Ascending aorta (tissue), 2 donors: ENCODE data around the gene GIT2. TPM values are rescaled to one million over a fixed set of nuclear protein-coding genes. Genes with fewer than 3 reads are reported as not detected.
A peak's percentile ranks its signal among the peaks of the same experiment; 100 is the strongest.
"Not testable (repeated sequence)": the region's sequence is repeated elsewhere in the genome, so short reads cannot be mapped to it uniquely, and the experiment has no call there.

ENCODE experiments used
- DNase-seq, 2 donors: peaks; one replicate each; pipeline ENCODE4 v3.0.0-alpha.2; 2019; ENCODE audit warnings: low spot score in 2 of 2
- H3K27ac ChIP-seq, 2 donors: fragments of 200-600 bp; sonication (generic); one replicate each; pipeline ENCODE4 v1.5.1; 2016 to 2017; ENCODE audit warnings: mild to moderate bottlenecking in 1 of 2
- H3K27me3 ChIP-seq: fragments of 200-600 bp; sonication (generic); one replicate; pipeline ENCODE4 v1.5.1; 2017
- H3K36me3 ChIP-seq, 2 donors: fragments of 200-600 bp; sonication (generic); one replicate each; pipeline ENCODE4 v1.5.1; 2016
- H3K4me1 ChIP-seq, 2 donors: fragments of 200-600 bp; sonication (generic); one replicate each; pipeline ENCODE4 v1.5.1; 2016 to 2017; ENCODE audit warnings: mild to moderate bottlenecking in 1 of 2
- H3K4me3 ChIP-seq, 2 donors: fragments of 200-600 bp; sonication (generic); one replicate each; pipeline ENCODE4 v1.5.1; 2016 to 2017; ENCODE audit warnings: mild to moderate bottlenecking in 1 of 2
- H3K9me3 ChIP-seq, 2 donors: fragments of 200-600 bp; sonication (generic); one replicate each; pipeline ENCODE4 v1.5.1; 2016
- CTCF ChIP-seq, 3 experiments: fragments of 200-600 bp in 2 of 3; fragments of 450-650 bp in 1 of 3; sonication (generic) in 2 of 3; IDR thresholded peaks; one replicate each; pipeline ENCODE4 v1.5.1; 2016 to 2019; ENCODE audit warnings: antibody characterized with exemption in 3 of 3, mild to moderate bottlenecking in 1 of 3, moderate library complexity in 1 of 3
- intact Hi-C: fragments of 100-400 bp; cut with DNase I; formaldehyde crosslinking; loops from one replicate; pipeline ENCODE4 v1.15.1; 2023
- total RNA-seq: library from RNA; depleted of rRNA; stranded (reverse); fragments of >200 nt; gene quantifications from one replicate; pipeline ENCODE4 v1.1.0, GENCODE V29; 2016

The GIT2 gene
- total RNA-seq, 1 donor from 2014 or later, result 44.9 TPM

- Histone ChIP-seq H3K27me3 (no peaks in the 10 kb centered on the region), H3K4me1 (peaks cover 0 to 8% of the 10 kb centered on the region in 2 donors), H3K36me3 (peaks cover 45 to 47% of the 10 kb centered on the region in 2 donors), H3K9me3 (no peaks in the 10 kb centered on the region), H3K27ac (no peak overlapping the region), H3K4me3 (no peak overlapping the region)
- DNase-seq, result no peak
- intact Hi-C loops, result loop anchor here (5.0 kb wide), 1 partner anchor 94 kb away; the partner anchor contains the start of genes ANKRD13A and GIT2
- TF ChIP-seq CTCF (IDR thresholded peaks at IDR 0.05), result no peak
These were observed 93.2 kb downstream of the GIT2 start for GRCh38 chr12:109902891-109903418.

GRCh38 chr12:109900752-109901580, 95.2 kb downstream of the GIT2 start:
- peak overlapping the region; percentile 79 to 97 for H3K4me3 ChIP-seq
- H3K4me1 ChIP-seq, result peaks cover 0 to 8% of the 10 kb centered on the region in 2 donors
- no peak for TF ChIP-seq CTCF (IDR thresholded peaks at IDR 0.05)
- H3K27ac ChIP-seq, result peak overlapping the region; percentile 69 to 71
- intact Hi-C loops, result loop anchor here (5.0 kb wide), 1 partner anchor 96 kb away; the partner anchor contains the start of genes ANKRD13A and GIT2
- DNase-seq, result no peak
- H3K9me3 ChIP-seq, result no peaks in the 10 kb centered on the region
- H3K36me3 ChIP-seq, result peaks cover 26 to 29% of the 10 kb centered on the region in 2 donors
- H3K27me3 ChIP-seq, result no peaks in the 10 kb centered on the region

GRCh38 chr12:109899783-109900751, 96.1 kb downstream of the GIT2 start, which contains the start of gene TCHP:
Gene TCHP (plus strand): TSS chr12:109900274. CDS start chr12:109903027, 2,753 bp downstream.
- Histone ChIP-seq H3K4me1 (peaks cover 0 to 8% of the 10 kb centered on the region in 2 donors), H3K36me3 (peaks cover 19 to 20% of the 10 kb centered on the region in 2 donors), H3K4me3 (peak within 1 kb of the TSS; percentile 79 to 97), H3K27ac (peak within 1 kb of the TSS; percentile 69 to 71), H3K27me3 (no peaks in the 10 kb centered on the region), H3K9me3 (no peaks in the 10 kb centered on the region)
- peak in 2 of 3 experiments; percentile 4 to 34 for TF ChIP-seq CTCF (IDR thresholded peaks at IDR 0.05)
- DNase-seq, result peak; percentile 37 to 92
- intact Hi-C loops, result loop anchor here (5.0 kb wide), 1 partner anchor 97 kb away; the partner anchor contains the start of genes ANKRD13A and GIT2

- H3K9me3 ChIP-seq, intact Hi-C loops, H3K4me1 ChIP-seq, H3K27me3 ChIP-seq, DNase-seq: not testable (repeated sequence)
- Histone ChIP-seq H3K27ac (peak overlapping the region; percentile 69 to 71), H3K4me3 (peak overlapping the region; percentile 79 to 97), H3K36me3 (peaks cover 12 to 13% of the 10 kb centered on the region in 2 donors)
These were observed 96.8 kb downstream of the GIT2 start for GRCh38 chr12:109899345-109899744.

GRCh38 chr12:109897029-109897428, 99.1 kb downstream of the GIT2 start:
- Histone ChIP-seq H3K4me3 (no peak overlapping the region), H3K9me3 (no peaks in the 10 kb centered on the region), H3K4me1 (peaks cover 0 to 8% of the 10 kb centered on the region in 2 donors), H3K27ac (no peak overlapping the region), H3K27me3 (no peaks in the 10 kb centered on the region), H3K36me3 (no peaks in the 10 kb centered on the region)
- no peak for DNase-seq
- TF ChIP-seq CTCF (IDR thresholded peaks at IDR 0.05), result no peak
- intact Hi-C loops, result no loop called here
